Kidney capillary endothelial cell (primary cell): ENCODE results near the gene SPAG16.

Experiments used
- DNase-seq: peaks from one replicate; pipeline ENCODE4 v3.0.0-alpha.2; 2018; ENCODE audit warnings: low spot score

Gene SPAG16

GRCh38 chr2:214265991-214266489, 981.8 kb downstream of the SPAG16 start:
- DNase-seq: no peak

GRCh38 chr2:214277880-214278279, 993.6 kb downstream of the SPAG16 start:
- DNase-seq: no peak

GRCh38 chr2:214286011-214286410, 1001.7 kb downstream of the SPAG16 start:
- no peak for DNase-seq

GRCh38 chr2:214293593-214293992, 1009.3 kb downstream of the SPAG16 start:
- DNase-seq: no peak

GRCh38 chr2:214294426-214294825, 1010.2 kb downstream of the SPAG16 start:
- no peak for DNase-seq

- DNase-seq: no peak
Measured at GRCh38 chr2:214297423-214297822, 1013.2 kb downstream of the SPAG16 start.

- no peak for DNase-seq
Measured at GRCh38 chr2:214310319-214310718, 1026.1 kb downstream of the SPAG16 start.

- no peak for DNase-seq
Measured at GRCh38 chr2:214311031-214311533, 1026.8 kb downstream of the SPAG16 start.

- no peak for DNase-seq
Measured at GRCh38 chr2:214311931-214312749, 1027.9 kb downstream of the SPAG16 start.

- no peak for DNase-seq
Measured at GRCh38 chr2:214315324-214315723, 1031.1 kb downstream of the SPAG16 start.

- DNase-seq: no peak
Measured at GRCh38 chr2:214320211-214320610, 1035.9 kb downstream of the SPAG16 start.

- DNase-seq: no peak
Measured at GRCh38 chr2:214322662-214323061, 1038.4 kb downstream of the SPAG16 start.

- DNase-seq: no peak
Measured at GRCh38 chr2:214325404-214325803, 1041.1 kb downstream of the SPAG16 start.

GRCh38 chr2:214328941-214329340, 1044.7 kb downstream of the SPAG16 start:
- no peak for DNase-seq

GRCh38 chr2:214341646-214342045, 1057.4 kb downstream of the SPAG16 start:
- DNase-seq: no peak

- DNase-seq: no peak
Measured at GRCh38 chr2:214358506-214358905, 1074.2 kb downstream of the SPAG16 start.

GRCh38 chr2:214361116-214361515, 1076.9 kb downstream of the SPAG16 start:
- DNase-seq: no peak

GRCh38 chr2:214365549-214365948, 1081.3 kb downstream of the SPAG16 start:
- DNase-seq: no peak

GRCh38 chr2:214367171-214367570, 1082.9 kb downstream of the SPAG16 start:
- DNase-seq: no peak

- DNase-seq: no peak
Measured at GRCh38 chr2:214376618-214377285, 1092.5 kb downstream of the SPAG16 start.

- DNase-seq: no peak
Measured at GRCh38 chr2:214377286-214377624, 1093.0 kb downstream of the SPAG16 start.

- no peak for DNase-seq
Measured at GRCh38 chr2:214378455-214379103, 1094.3 kb downstream of the SPAG16 start.

- DNase-seq: no peak
Measured at GRCh38 chr2:214379227-214379626, 1095.0 kb downstream of the SPAG16 start.
